ENCODE results near the gene AR. TPM values are rescaled to one million over a fixed set of nuclear protein-coding genes. Genes with fewer than 3 reads are reported as not detected.

AR gene
- total and polyA plus RNA-seq, 2 of the 8 experiments (the other 6 are each of a cell fraction or from before 2014, with no cell fraction given), result 7.1 to 10.7 TPM

DNA sequence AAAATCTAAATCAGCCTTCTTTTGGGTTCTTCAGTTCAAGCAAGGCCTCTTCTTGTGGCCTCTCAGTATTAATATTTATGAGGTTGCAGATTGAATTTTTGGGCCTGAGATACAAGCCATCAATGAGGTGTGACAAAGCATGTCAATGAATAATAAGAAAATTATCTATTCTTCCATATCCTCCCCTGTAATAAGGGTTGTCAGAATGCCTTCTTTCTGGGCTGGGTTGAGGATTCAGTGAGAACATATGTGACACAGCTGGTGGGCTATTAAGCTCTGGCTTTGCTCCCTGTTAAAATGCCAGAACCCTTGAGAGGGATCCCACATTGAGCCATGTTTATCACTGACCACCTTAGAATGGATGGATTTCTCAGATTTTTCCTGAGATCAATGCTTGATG, 187.2 kb downstream of the AR start:
- ChIA-PET POLR2A (ENCODE audit: partially characterized antibody) (no interaction called here), CTCF (ENCODE audit: partially characterized antibody) (interaction anchor here (0.6 to 1.0 kb wide), 2 partner anchors 12 to 30 kb away, joined by 3 read pairs; no protein-coding TSS in a partner anchor)
- Histone ChIP-seq H3K9ac (replicated peaks in 1 of 4; ENCODE audit: extremely low read depth in 1 of 4, low read depth in 3 of 4, low read length in 3 of 4) (no peak overlapping the region), H2BK12ac (ENCODE audit: low read depth, low read length) (no peak overlapping the region), H3K23ac (ENCODE audit: insufficient read length) (no peak overlapping the region), H3K79me2 (ENCODE audit: control insufficient read depth in 1 of 2, insufficient read depth in 2 of 2, low read length in 2 of 2) (no peaks in the 10 kb centered on the region), H3K56ac (replicated peaks; ENCODE audit: insufficient read length, low read depth, low read length) (no peak overlapping the region), H2BK20ac (ENCODE audit: low read length) (no peak overlapping the region), H2BK5ac (ENCODE audit: low read depth, low read length) (no peak overlapping the region), H3K36me3 (ENCODE audit: control insufficient read depth in 2 of 4, insufficient read depth in 4 of 4, low read length in 3 of 4) (no peaks in the 10 kb centered on the region), H3K14ac (ENCODE audit: insufficient read length) (no peak overlapping the region), H2AFZ (ENCODE audit: low read length) (no peak overlapping the region), H4K5ac (ENCODE audit: insufficient read length, low read depth, low read length) (no peak overlapping the region), H4K91ac (replicated peaks; ENCODE audit: insufficient read length, low read length) (no peak overlapping the region), H3K79me1 (ENCODE audit: low read depth, low read length) (no peaks in the 10 kb centered on the region), H3K4me1 (replicated peaks in 1 of 4; ENCODE audit: control insufficient read depth in 3 of 4, insufficient read depth in 4 of 4, low read length in 3 of 4) (no peaks in the 10 kb centered on the region), H4K20me1 (replicated peaks in 1 of 2; ENCODE audit: control insufficient read depth in 1 of 2, insufficient read depth in 2 of 2, low read length in 2 of 2) (no peaks in the 10 kb centered on the region), H3K27me3 (replicated peaks in 1 of 4; ENCODE audit: control insufficient read depth in 3 of 4, extremely low read depth in 1 of 4, insufficient read depth in 3 of 4, low read length in 3 of 4) (no peaks in the 10 kb centered on the region), H3K23me2 (ENCODE audit: low read depth, low read length) (no peaks in the 10 kb centered on the region), H3K4me2 (ENCODE audit: insufficient read depth in 1 of 2, low read depth in 2 of 2, low read length in 2 of 2) (no peak overlapping the region), H4K8ac (ENCODE audit: extremely low read depth, insufficient read depth, low read length) (no peak overlapping the region), H3K9me3 (ENCODE audit: insufficient read depth in 2 of 2, low read depth in 1 of 2, low read length in 1 of 2) (no peaks in the 10 kb centered on the region), H2AK5ac (ENCODE audit: low read depth, low read length) (no peak overlapping the region), H2BK120ac (replicated peaks; ENCODE audit: low read depth, low read length) (no peak overlapping the region), H3K18ac (ENCODE audit: extremely low read depth, low read length) (no peak overlapping the region), H3K4me3 (ENCODE audit: extremely low read depth in 1 of 4, insufficient read depth in 2 of 4, low read depth in 3 of 4, low read length in 4 of 4) (no peak overlapping the region), H2BK15ac (ENCODE audit: low read length) (no peak overlapping the region), H3K4ac (replicated peaks; ENCODE audit: insufficient read length, low read depth, low read length) (no peak overlapping the region), H3K27ac (ENCODE audit: low read depth, low read length) (no peak overlapping the region)
- FAIRE-seq (no peak), DNase-seq (ENCODE audit: low read depth in 1 of 2, low spot score in 2 of 2) (no peak)
- no peak for TF ChIP-seq ASH2L (IDR thresholded peaks at IDR 0.05; ENCODE audit: low read length)
- no peak for TF ChIP-seq SIX5 (IDR thresholded peaks at IDR 0.05; ENCODE audit: low read depth, low read length)
- TF ChIP-seq RBBP5 (IDR thresholded peaks at IDR 0.05; ENCODE audit: borderline replicate concordance, low read depth, low read length), result no peak
- TF ChIP-seq PHF8 (conservative IDR thresholded peaks at IDR 0.05; ENCODE audit: low read depth, low read length), result no peak
- TF ChIP-seq BRCA1 (IDR thresholded peaks at IDR 0.05; ENCODE audit: low read depth, low read length), result no peak
- no peak for TF ChIP-seq NANOG (IDR thresholded peaks at IDR 0.05; ENCODE audit: insufficient read depth, low read depth, low read length, poor library complexity, severe bottlenecking)
- no peak for TF ChIP-seq SIRT6 (IDR thresholded peaks at IDR 0.05; ENCODE audit: low read length)
- TF ChIP-seq CBX8 (IDR thresholded peaks at IDR 0.05; ENCODE audit: borderline replicate concordance, low read depth, low read length), result no peak
- TF ChIP-seq EP300 (IDR thresholded peaks at IDR 0.05; ENCODE audit: borderline replicate concordance in 1 of 2, low read depth in 2 of 2, low read length in 2 of 2), result no peak
- no peak for TF ChIP-seq CREB1 (IDR thresholded peaks at IDR 0.05)
- TF ChIP-seq SP1 (IDR thresholded peaks at IDR 0.05; ENCODE audit: low read depth, low read length), result no peak
- no peak for TF ChIP-seq BACH1 (IDR thresholded peaks at IDR 0.05; ENCODE audit: low read length)
- TF ChIP-seq POLR2A (IDR thresholded peaks at IDR 0.05; ENCODE audit: control extremely low read depth in 1 of 2, low read depth in 2 of 2, low read length in 2 of 2), result no peak
- no peak for TF ChIP-seq POLR2AphosphoS5 (IDR thresholded peaks at IDR 0.05; ENCODE audit: low read depth, low read length)
- TF ChIP-seq CTBP2 (IDR thresholded peaks at IDR 0.05; ENCODE audit: borderline replicate concordance, insufficient read depth, insufficient read length, low read length), result no peak

Data from H1 (cell line).